ENCODE results near the gene OR2A14. TPM values are rescaled to one million over a fixed set of nuclear protein-coding genes. Genes with fewer than 3 reads are reported as not detected.

OR2A14 gene
- total and polyA plus RNA-seq, 2 donors (not counting 1 experiment from before 2014, with no cell fraction given): not detected

- no peak for TF ChIP-seq EZH2 (IDR thresholded peaks at IDR 0.05; ENCODE audit: borderline replicate concordance, insufficient read depth, low read depth, low read length, poor library complexity, severe bottlenecking)
- TF ChIP-seq, protein P1, sequence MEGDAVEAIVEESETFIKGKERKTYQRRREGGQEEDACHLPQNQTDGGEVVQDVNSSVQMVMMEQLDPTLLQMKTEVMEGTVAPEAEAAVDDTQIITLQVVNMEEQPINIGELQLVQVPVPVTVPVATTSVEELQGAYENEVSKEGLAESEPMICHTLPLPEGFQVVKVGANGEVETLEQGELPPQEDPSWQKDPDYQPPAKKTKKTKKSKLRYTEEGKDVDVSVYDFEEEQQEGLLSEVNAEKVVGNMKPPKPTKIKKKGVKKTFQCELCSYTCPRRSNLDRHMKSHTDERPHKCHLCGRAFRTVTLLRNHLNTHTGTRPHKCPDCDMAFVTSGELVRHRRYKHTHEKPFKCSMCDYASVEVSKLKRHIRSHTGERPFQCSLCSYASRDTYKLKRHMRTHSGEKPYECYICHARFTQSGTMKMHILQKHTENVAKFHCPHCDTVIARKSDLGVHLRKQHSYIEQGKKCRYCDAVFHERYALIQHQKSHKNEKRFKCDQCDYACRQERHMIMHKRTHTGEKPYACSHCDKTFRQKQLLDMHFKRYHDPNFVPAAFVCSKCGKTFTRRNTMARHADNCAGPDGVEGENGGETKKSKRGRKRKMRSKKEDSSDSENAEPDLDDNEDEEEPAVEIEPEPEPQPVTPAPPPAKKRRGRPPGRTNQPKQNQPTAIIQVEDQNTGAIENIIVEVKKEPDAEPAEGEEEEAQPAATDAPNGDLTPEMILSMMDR (IDR thresholded peaks at IDR 0.05): no peak
- intact Hi-C loops (cut with micrococcal nuclease): no loop called here
- Histone ChIP-seq H2AFZ (ENCODE audit: insufficient read depth, low read depth, low read length, poor library complexity, severe bottlenecking) (no peak overlapping the region), H3K27ac (ENCODE audit: low read length in 2 of 2) (no peak overlapping the region), H3K4me3 (ENCODE audit: control extremely low read depth in 1 of 5, extremely low read depth in 1 of 5, insufficient read depth in 1 of 5, low read depth in 2 of 5, low read length in 4 of 5) (no peak overlapping the region), H3K4me1 (ENCODE audit: control insufficient read depth in 2 of 2, insufficient read depth in 2 of 2, low read length in 2 of 2) (no peaks in the 10 kb centered on the region), H3K9me3 (ENCODE audit: control extremely low read depth in 1 of 3, control insufficient read depth in 2 of 3, insufficient read depth in 1 of 3, low read length in 2 of 3) (no peaks in the 10 kb centered on the region), H3K36me3 (replicated peaks in 1 of 2; ENCODE audit: control extremely low read depth in 1 of 2, control insufficient read depth in 1 of 2, extremely low read depth in 1 of 2, insufficient read depth in 2 of 2, low read length in 1 of 2) (no peaks in the 10 kb centered on the region), H3K9ac (ENCODE audit: low read length) (no peak overlapping the region), H3K27me3 (replicated peaks in 1 of 4; ENCODE audit: control extremely low read depth in 1 of 4, control insufficient read depth in 3 of 4, insufficient read depth in 4 of 4, low read length in 3 of 4) (no peaks in the 10 kb centered on the region), H4K20me1 (ENCODE audit: control insufficient read depth, insufficient read depth, low read length, poor library complexity, severe bottlenecking) (no peaks in the 10 kb centered on the region), H3K4me2 (replicated peaks; ENCODE audit: low read depth, low read length, poor library complexity, severe bottlenecking) (no peak overlapping the region), H3K79me2 (ENCODE audit: control insufficient read depth, insufficient read depth, low read length) (no peaks in the 10 kb centered on the region)
- ChIA-PET POLR2A (no interaction called here), CTCF (interaction anchor here (0.6 kb wide), 1 partner anchor 232 kb away, joined by 3 read pairs; no protein-coding TSS in a partner anchor)
- ATAC-seq (ENCODE audit: low read depth) (no peak), DNase-seq (no peak)
- Mint-ChIP-seq H3K27me3 (peaks cover 8% of the 10 kb centered on the region), H3K9me3 (ENCODE audit: insufficient read depth) (no peaks in the 10 kb centered on the region), H3K27ac (no peak overlapping the region), H3K4me3 (no peak overlapping the region), H3K4me1 (no peaks in the 10 kb centered on the region)
- no CpG with 5 or more reads among the region's 1 CpG for WGBS (ENCODE audit: insufficient coverage)
Observed at GRCh38 chr7:144158861-144159260, 35.9 kb downstream of the OR2A14 start.

DNA sequence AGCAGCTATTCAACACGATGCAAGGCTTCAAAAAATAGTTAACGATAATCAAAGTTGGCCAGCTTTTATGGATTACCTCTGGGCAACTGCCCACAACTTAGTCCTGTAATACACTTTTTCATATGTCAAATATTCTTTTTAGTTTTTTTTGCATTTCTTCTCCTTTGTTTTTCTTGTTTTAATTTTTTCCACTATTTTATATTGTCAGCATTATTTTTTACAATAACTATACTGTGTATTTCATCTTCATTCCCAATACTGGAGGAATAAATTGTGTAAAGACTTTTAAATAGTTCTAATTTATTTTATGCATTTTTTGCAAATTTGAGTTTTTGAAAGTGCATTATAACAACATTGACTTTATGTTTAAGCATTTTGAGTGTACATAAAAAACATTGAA is 41.8 kb downstream of the OR2A14 start:
- no peak overlapping the region for H3K27ac Mint-ChIP-seq

More for the DNA sequence above, 41.8 kb downstream of the OR2A14 start:
- H3K4me1 ChIP-seq (ENCODE audit: control insufficient read depth in 2 of 2, insufficient read depth in 2 of 2, low read length in 2 of 2): no peaks in the 10 kb centered on the region
- peaks cover 17% of the 10 kb centered on the region for H3K27me3 Mint-ChIP-seq
- H3K9me3 ChIP-seq (ENCODE audit: control extremely low read depth in 1 of 3, control insufficient read depth in 2 of 3, insufficient read depth in 1 of 3, low read length in 2 of 3): no peaks in the 10 kb centered on the region
- H3K4me2 ChIP-seq (replicated peaks; ENCODE audit: low read depth, low read length, poor library complexity, severe bottlenecking): no peak overlapping the region
- no peak overlapping the region for H2AFZ ChIP-seq (ENCODE audit: insufficient read depth, low read depth, low read length, poor library complexity, severe bottlenecking)
- TF ChIP-seq, protein P1 (IDR thresholded peaks at IDR 0.05): no peak
- TF ChIP-seq EZH2 (IDR thresholded peaks at IDR 0.05; ENCODE audit: borderline replicate concordance, insufficient read depth, low read depth, low read length, poor library complexity, severe bottlenecking): no peak
- POLR2A ChIA-PET: no interaction called here
- H3K36me3 ChIP-seq (replicated peaks in 1 of 2; ENCODE audit: control extremely low read depth in 1 of 2, control insufficient read depth in 1 of 2, extremely low read depth in 1 of 2, insufficient read depth in 2 of 2, low read length in 1 of 2): no peaks in the 10 kb centered on the region
- no peak overlapping the region for H3K4me3 Mint-ChIP-seq
- CTCF ChIA-PET: no interaction called here
- intact Hi-C loops (cut with micrococcal nuclease): no loop called here
- H3K27me3 ChIP-seq (replicated peaks in 1 of 4; ENCODE audit: control extremely low read depth in 1 of 4, control insufficient read depth in 3 of 4, insufficient read depth in 4 of 4, low read length in 3 of 4): peaks cover 0 to 2% (median 0%) of the 10 kb centered on the region in 4 experiments
- no peaks in the 10 kb centered on the region for H4K20me1 ChIP-seq (ENCODE audit: control insufficient read depth, insufficient read depth, low read length, poor library complexity, severe bottlenecking)
- H3K9me3 Mint-ChIP-seq (ENCODE audit: insufficient read depth): peaks cover 2% of the 10 kb centered on the region
- H3K27ac ChIP-seq (ENCODE audit: low read length in 2 of 2): no peak overlapping the region
- WGBS (ENCODE audit: insufficient coverage): 100% methylated on average over 1 of the region's 2 CpGs
- no peak overlapping the region for H3K9ac ChIP-seq (ENCODE audit: low read length)
- no peak for ATAC-seq (ENCODE audit: low read depth)
- no peak for DNase-seq
- H3K4me3 ChIP-seq (ENCODE audit: control extremely low read depth in 1 of 5, extremely low read depth in 1 of 5, insufficient read depth in 1 of 5, low read depth in 2 of 5, low read length in 4 of 5): no peak overlapping the region
- no peaks in the 10 kb centered on the region for H3K4me1 Mint-ChIP-seq
- no peaks in the 10 kb centered on the region for H3K79me2 ChIP-seq (ENCODE audit: control insufficient read depth, insufficient read depth, low read length)
